ENCODE data around the gene TMEM273.

GRCh38 chr10:49187044-49187484, 1.1 kb downstream of the TMEM273 start:
- TF ChIP-seq CTCF (IDR thresholded peaks at IDR 0.05) (no peak), POLR2A (IDR thresholded peaks at IDR 0.05) (no peak)

Measured in stomach (tissue), 4 donors.